HG03045 (cell line): Measurements from ENCODE around the gene SPIRE1.

Experiments used
- ATAC-seq: cut with Tn5 transposase; IDR thresholded peaks from one replicate; pipeline ENCODE4 v1.9.1; 2021; ENCODE audit warnings: mild to moderate bottlenecking, moderate library complexity; ENCODE audit not compliant: unreplicated experiment

Gene SPIRE1

DNA sequence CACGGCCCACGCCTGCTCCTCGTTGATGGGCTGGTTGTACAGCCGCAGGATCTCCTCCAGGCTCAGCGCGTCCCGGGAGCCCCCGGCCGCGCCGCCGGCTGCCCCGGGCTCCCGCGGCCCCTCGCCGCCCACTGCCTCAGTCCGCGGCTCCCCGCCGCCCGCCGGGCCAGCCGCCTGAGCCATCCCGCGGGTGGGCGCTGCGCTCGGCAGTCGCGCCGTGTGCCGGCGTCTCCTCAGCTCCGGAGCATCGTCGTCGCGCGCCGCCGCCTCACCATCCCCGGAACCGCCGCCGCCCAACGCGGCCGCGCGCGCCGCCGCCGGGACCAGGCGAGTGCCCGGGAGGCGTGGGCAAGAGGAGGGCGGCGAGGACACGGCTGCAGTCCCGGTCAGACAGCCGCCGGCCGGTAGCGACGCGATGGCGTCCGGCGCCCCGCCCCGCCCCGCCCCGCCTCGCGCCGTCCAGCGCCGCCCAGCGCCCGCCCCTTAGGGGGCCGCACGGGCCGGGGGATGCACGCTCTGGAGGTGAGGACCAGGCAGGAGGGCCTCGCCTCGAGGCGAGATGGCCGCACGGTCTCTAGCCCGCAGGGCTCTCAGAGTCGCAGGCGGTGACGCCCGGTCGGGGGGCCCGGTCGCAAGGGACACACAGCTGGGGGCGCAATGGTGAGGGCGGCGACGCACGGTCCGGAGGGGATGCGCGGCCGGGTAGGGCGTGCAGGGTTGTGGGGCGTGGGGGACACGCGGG lies at the start of gene SPIRE1:
Gene SPIRE1 (minus strand): TSS at position 424 of the 742 bp plus-strand sequence. CDS start 241 bp downstream, at position 183.
- ATAC-seq: peak; percentile 82

DNA sequence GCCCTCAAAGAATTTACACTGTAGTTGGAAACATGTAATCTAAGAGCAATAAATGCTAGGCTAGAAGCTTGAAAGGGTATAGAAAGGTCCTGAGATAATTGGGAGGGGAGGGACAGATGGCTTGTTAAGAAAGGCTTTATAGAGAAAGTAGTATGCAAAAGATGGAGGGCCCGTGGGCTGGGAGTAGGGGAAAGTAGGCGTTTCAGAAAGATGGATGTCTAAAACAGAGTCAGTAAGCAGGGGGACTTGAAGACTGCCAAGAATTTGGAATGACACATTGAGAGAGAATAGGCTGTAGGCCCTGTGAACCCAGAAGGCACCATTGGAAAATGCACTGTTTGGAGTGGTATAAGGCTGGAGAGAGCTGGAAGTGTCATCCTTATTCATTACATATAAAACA lies 45.8 kb upstream of the SPIRE1 start:
- no peak for ATAC-seq

DNA sequence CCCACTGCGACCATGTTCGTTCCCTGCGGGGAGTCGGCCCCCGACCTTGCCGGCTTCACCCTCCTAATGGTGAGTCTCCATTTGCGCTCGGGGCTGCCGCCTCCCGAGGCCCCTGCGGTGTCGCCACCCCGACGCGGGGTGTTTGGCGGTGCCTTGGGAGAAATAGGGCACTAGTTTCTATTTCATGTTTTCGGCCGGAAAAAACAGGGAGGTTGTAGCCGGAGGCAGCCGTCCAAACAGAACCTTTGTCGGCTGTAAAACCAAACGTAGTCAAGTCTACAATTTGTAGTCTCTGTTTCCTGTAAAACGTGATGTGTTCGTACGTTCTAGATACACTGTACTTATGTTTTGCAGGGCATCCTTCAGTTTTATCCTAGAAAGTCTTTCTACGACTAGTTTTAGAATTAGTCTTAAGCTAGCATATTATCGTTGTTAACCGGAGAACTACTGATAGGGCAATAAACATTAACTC lies 45.2 kb upstream of the SPIRE1 start:
- peak; percentile 34 for ATAC-seq

DNA sequence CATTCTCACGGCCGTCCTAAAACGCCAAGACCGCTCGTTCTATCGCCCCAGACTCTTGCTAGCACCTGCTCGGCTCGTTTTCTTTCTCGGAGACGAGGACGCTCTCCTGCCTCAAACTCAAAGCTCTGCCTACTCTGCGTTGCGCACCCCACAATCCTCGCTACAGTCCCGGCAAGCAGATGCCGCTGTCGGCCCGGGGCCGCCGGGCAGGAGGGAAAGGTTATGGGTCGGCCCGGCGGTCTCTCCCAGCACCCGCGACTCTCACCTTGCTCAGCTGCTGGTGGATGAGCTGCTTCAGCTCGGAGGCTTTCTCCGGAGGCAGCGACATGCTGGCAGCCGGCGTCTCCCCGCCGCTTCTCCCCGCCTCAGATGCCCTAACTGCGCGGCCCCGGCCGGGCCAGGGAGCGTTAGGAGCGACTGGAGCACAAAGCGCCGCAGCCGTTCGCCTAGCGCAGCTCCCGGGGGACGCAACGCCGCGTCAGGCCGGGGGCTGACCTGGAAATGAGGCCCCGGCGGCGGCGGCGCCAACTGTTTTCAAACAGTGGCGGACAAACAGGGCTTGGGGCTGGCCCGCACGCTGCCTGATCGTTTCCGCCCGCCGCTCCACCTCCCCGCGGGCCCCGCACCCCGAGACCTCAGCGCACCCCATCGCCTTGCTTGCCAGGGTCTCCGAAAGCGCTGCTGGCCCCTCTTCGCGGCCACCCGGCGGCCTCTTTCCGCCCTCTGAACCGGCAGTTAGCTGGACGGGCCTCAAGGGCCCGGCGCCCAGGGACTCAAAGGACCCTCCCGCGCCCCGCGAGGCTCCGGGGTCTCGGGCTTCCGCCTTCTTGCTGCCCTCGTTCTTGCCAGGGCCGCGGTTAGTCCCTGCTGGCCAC lies 44.6 kb upstream of the SPIRE1 start, which contains the start of the genes CEP76 and PSMG2:
Gene CEP76 (minus strand): TSS at position 503 of the 875 bp plus-strand sequence. CDS start 175 bp downstream, at position 328.
Gene PSMG2 (plus strand): TSS at position 822 of the 875 bp plus-strand sequence. CDS start 66 bp downstream, outside the sequence.
- ATAC-seq: peak; percentile 83

DNA sequence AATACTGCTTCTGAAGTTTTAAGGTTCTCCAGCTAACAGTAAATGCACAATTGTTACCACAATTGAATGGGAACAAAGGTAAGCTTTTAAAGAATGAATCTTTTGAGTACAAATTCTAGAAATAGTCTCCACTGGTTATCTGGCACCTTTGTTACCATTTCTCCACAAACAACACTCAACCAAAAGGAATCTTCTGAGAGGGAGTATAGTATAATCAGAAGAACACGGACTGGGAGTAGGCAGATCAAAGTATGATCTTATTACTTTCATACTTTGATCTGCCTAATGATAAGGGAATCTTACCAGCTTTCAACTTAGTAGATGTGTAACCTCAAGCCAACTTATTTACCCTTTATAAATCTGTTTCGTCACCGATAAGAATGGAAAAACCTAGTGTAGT lies 43.3 kb upstream of the SPIRE1 start:
- no peak for ATAC-seq

DNA sequence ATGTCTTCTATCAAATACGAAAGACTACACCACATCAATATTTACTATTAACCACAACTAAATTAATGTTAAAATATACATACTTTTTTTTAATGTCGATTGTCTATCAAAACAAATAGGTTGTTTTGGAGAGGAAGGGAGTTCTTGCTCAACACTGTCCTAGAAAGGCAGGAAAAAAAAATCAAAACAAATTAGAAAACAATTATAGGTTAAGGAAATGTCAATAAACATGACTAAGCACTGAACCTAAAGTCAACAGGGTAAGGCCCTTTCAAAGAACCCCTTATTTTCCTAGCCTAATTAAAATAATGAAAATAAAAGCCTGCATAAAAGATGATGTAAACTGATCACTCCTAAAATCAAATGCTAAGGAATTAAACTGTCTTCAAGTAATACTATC lies 41.8 kb upstream of the SPIRE1 start:
- ATAC-seq: no peak

DNA sequence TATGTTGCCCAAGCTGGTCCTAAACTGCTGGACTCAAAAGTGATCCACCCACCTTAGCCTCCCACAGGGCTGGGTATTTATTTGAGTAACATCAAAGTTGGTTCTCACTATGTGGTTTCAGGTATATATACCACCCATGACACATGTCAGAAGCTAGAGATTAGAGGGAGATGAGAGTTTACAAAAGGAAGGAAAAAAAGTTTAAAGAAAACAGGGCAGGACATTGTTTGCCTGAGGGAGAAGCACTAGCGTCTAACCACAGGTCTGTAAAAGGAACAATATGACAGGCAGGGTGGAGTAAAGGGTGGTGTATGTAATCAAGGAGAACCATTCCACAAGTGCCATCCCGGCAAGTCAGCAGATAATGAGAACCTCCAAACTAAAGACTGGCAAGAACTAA lies 36.1 kb upstream of the SPIRE1 start:
- no peak for ATAC-seq

DNA sequence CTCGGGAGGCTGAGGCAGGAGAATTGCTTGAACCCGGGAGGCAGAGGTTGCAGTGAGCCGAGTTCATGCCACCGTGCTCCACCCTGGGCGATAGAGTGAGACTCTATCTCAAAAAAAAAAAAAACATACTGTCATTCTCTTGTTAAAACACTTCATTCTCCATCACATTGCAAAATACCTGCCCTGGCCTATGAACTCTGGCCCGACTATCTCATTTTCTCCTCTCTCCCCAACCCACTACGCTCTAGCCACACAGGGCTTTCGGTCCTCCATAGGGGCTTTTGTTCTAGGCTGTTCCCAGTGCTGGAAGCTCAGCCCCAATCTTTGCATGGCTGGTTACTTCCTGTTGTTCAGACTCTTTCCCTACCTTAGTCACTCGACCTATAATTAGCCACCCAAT lies 34.3 kb upstream of the SPIRE1 start:
- no peak for ATAC-seq

DNA sequence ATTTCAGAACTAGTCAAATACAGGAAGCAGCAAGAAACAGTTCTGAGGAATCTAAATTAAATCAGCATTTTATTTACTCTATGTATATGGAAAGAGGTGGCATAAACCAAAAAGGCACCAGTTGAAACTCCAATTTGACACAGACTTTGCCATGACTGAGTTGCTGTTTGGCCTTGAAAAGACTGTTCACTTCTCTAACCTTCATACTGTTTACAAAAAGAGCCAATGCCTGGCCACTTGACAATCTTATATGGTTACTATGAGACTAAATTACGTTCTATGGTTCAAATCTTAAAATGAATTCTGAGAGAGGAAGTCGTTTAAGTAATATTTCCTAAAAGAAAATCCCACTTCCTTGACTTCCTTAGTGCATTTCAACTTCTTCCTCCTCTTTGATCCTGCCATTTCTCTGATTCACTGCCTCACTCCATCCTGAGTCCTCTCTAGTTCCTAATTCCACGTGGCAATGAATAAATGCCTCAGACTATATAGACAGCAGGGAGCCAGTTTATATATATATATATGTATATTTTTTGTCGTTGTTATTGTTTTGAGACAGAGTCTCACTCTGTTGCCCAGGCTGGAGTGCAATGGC lies 31.4 kb upstream of the SPIRE1 start:
- no peak for ATAC-seq

DNA sequence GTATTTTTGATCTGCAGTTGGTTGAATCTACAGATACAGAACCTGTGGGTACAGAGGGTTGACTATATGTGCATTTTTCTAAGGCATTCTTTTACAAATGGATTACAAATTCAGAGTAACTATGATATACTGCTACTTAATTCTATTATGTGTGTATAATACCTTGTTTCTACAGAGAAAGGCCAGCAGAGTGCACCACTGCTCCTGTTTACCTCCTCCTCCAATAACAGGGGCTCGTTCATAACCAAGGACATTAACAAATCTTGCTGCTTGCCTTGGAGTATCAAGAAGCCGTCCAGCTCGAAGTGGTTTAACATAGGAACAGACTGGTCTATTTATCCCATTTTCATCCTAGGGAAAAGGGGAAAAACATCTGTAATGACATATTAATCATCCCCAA lies 28.2 kb upstream of the SPIRE1 start:
- ATAC-seq: no peak

DNA sequence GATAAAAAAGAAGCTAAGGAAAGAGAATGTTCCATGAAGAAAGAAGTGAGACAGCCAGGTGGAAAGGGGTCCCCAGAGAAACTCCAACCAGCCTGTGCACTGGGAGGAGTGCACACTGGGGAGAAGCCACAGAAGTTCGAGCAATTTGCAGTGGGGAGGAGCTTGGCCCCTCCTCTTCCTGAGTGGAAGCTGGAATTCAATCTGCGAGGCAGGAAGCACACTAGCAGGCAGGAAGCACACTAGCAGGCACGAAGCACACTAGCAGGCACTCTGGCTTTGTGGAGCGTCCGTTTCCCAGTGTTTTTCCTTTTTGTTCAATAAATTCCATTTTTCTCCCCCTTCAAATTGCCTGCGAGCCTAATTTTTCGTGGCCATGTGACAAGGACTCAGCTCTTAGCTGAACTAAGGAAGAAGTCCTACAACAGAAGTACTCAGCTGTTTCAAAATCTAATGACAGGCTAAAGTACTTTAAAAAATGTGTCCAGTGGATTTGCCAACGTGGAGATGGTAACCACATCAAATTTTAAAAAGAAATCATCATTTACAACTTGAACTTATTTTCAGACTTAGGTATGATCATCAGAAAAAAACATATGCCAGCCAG lies 21.4 kb upstream of the SPIRE1 start:
- no peak for ATAC-seq

DNA sequence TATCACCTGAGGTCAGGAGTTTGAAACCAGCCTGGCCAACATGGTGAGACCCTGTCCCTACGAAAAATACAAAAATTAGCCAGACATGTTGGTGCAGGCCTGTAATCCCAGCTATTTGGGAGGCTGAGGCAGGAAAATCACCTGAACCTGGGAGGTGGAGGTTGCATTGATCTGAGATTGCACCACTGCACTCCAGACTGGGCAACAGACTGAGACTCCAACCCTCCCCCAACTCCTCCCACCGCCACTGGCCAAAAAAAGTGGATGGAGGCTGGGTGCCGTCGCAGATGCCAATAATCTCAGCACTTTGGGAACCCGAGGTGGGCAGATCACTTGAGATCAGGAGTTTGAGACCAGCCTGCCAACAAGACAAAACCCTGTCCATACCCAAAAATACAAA lies 10.1 kb upstream of the SPIRE1 start:
- ATAC-seq: no peak

DNA sequence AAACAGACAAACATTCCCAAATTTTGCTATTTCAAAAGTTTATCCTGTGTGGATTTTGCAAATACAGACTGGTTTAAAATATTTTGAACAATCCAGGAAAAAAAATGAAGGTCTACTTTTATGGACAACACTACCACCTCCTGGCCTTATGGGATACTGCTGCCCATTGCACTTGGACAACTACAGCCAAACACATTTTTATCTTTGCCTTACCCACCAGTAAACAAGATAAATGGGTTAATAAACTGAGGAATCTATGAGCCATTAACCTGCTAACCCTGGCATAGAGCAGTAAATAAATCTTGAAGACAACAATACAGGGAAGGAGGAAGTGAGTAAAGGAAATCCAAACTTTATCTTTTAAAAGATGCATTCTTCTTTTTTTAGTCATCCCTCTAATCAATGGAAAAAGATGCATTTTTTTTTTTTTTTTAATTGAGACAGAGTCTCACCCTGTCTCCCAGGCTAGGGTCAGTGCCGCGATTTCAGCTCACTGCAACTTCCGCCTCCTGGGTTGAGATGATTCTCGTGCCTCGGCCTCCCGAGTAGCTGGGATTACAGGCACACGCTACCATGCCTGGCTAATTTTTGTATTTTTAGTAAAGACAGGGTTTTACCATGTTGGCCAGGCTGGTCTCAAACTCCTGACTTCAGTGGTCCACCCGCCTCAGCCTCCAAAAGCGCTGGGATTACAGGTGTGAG lies 2.1 kb upstream of the SPIRE1 start:
- ATAC-seq: no peak

DNA sequence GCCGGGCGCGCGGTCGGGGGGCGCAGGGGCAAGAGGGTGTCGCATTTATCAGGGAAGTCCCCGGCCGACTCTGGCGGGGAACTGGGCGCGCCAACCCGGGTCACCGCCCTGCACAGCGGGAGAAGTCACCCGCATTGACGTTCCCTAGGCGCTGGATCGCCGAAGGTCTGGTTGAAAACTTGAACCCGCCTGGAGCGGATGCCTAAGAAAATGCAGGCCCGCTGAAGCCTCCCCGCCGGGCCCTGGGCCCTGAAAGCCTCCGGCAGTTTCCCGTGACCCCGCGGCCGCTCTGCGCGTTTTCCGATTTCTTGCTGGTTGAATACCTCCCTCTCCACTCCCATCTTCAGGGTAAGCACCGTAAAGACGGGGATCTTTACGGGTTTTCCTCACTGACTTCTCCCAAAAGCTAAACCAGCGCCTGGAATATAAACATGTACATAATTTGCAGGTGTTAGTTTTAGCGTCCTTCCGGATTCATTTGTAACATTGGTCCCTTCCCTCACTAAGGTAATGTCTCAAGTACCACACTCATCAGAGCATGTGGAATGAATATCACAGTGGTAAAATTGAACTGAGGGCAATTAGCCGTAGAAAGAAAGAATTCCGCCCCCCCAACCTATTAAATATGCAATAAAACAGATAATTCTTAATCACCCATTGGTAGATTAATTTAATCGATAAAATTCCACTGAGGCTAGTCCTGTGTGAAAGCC lies 675 bp upstream of the SPIRE1 start:
- ATAC-seq: peak; percentile 25

DNA sequence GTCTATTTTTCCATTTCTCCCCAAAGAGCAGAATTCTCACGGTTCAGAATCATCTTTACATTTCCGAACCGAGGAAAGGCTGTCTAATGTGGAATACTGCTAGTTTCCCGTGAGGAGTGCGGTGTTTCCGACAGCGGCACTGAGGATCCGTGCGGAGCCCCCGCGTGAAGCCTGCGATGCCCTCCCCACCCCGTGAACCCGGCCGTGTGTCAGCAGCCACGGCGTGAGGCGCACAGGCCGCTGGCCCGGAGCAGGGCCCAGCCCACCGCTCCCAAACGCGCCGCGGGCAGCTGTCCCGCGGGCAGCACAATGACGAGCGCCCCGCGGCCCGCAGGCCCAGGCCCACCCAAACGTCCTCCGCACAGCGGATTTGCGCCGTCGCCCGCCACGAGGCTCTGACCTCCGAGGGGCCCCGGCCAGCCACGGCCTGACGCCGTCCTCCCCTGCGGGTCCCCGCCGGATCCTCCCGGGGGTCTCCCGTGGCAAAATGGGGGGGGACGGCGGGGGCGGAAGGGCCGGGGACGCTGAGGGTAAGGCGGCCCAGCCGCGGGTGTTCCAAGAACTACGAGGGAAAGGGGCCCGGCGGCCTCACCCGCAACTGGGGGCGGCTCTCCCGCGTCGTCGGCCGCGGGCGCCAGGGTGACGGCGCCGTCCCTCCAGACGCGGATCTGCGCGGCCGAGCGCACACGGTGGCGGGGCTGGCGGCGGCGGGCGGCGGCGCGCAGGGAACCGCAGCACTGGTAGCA lies 796 bp downstream of the SPIRE1 start:
- peak; percentile 41 for ATAC-seq

DNA sequence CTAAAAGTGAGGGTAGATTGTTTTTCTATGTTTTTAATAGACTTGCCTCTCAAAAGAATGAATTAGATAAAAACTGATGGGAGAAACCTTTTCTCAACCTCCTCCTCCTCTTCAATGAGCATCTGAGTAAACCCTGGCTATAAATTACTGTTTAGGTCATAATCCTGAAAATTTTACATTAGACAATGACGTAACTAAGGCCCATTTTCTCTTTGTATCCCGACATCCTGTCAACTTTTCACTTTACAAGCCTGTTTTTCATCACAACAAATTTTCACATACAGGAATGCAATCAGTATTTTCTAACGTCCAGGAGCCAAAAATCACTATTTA lies 1.3 kb downstream of the SPIRE1 start:
- ATAC-seq: no peak

DNA sequence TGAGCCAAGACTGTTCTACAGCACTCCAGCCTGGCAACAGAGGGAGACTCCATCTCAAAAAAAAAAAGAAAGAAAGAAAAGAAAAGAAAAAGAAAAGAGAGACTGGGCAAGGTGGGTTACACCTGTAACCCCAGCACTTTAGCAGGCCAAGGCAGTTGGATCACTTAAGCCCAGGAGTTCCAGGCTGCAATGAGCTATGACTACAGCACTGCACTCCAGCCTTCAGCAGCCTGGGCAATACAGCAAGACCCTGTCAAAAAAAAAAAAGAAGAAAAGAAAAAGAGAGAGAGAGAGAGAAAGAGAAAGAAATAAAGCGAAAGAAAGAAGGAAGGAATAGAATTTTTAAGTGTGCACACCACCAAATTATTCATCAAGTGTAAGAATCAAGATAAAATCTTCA lies 2.9 kb downstream of the SPIRE1 start:
- no peak for ATAC-seq

DNA sequence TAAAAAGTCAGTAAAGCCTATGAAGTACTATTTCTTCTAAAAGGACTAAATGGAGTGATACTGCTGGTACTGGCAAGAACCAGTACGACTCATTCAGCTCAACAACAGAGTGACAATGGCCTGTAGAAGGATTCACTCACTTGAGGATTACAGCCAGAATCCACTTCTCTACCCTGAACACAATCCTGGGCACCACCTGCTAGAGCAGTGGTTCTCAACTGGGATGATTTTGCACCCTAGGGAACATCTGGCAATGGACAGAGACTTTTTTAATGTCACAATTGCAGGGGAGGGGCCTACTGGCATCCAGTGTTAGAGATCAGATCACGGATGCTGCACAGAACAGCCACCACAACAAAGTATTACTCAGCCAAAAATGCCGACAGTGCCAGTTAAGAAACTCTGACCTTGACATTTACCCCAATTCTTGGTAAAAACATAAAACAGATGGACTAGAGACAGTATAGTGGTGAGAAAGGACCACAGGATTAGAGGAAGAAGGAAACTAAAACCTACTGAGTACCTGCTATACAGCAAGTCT lies 5.0 kb downstream of the SPIRE1 start:
- ATAC-seq: no peak

DNA sequence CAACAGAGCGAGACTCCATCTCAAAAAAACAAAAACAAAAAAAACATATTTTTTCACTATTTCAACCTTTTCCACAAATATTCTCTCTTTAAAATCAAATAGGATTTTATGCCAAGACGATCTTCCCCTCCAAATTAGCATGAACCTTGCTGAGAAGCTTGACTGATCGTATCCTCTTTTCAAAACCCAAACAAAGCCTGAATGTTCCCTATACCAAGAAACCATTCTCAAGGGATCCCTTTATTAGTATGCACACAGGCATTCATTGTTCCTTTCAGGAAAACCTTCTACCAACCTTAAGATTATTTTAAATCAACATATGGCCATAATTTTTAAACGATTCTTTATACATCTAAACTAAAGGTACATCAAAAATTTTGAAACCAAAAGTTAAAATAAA lies 6.3 kb downstream of the SPIRE1 start:
- no peak for ATAC-seq
